ENCODE results near the gene ATXN10. TPM values are rescaled to one million over a fixed set of nuclear protein-coding genes. Genes with fewer than 3 reads are reported as not detected.

Gene ATXN10
- total and polyA plus RNA-seq, 2 of the 13 experiments (the other 11 are each of a cell fraction or from before 2014, with no cell fraction given), result 60.1 to 194 TPM

GRCh38 chr22:45877651-45878050, 206.0 kb downstream of the ATXN10 start:
- in situ Hi-C loops (cut with HindIII; ENCODE audit: extremely low pct_ligation_motif_present, low pct_unique_long_range_greater_than_20kb), result no loop called here
- Histone ChIP-seq H3K27me3 (ENCODE audit: control insufficient read depth in 1 of 2, insufficient read depth in 2 of 2, low read length in 2 of 2) (peaks cover 14 to 61% of the 10 kb centered on the region in 2 experiments), H3K4me2 (ENCODE audit: low read depth, low read length) (no peak overlapping the region), H3K36me3 (replicated peaks in 1 of 2; ENCODE audit: control insufficient read depth in 1 of 2, insufficient read depth in 2 of 2, low read length in 2 of 2) (no peaks in the 10 kb centered on the region), H4K20me1 (ENCODE audit: insufficient read depth, low read length) (no peaks in the 10 kb centered on the region), H3K9me3 (ENCODE audit: low read length) (no peaks in the 10 kb centered on the region), H3K4me3 (replicated peaks in 1 of 3; ENCODE audit: insufficient read depth in 1 of 3, low read depth in 2 of 3, low read length in 3 of 3) (no peak overlapping the region), H3K27ac (ENCODE audit: extremely low read length, insufficient read depth, low read length) (no peak overlapping the region), H2AFZ (ENCODE audit: low read length) (no peak overlapping the region), H3K4me1 (ENCODE audit: insufficient read depth, low read length) (0 out of 2 replicates have a peak, but pooled peaks cover 8% of the 10 kb centered on the region), H3K9ac (ENCODE audit: insufficient read depth, low read depth, low read length) (no peak overlapping the region), H3K79me2 (ENCODE audit: insufficient read depth, low read length) (no peaks in the 10 kb centered on the region)
- no TSS peak for BruUV-seq (replicated peaks)
- ChIA-PET CTCF (ENCODE audit: low intra/inter-chr PET ratio, low total read pairs) (no interaction called here), POLR2A (no interaction called here)
- WGBS (ENCODE audit: low lambda C conversion rate), result 57% methylated on average over 15 of the region's 18 CpGs
- intact Hi-C loops (cut with micrococcal nuclease; ENCODE audit: unreplicated experiment), result no loop called here
- FAIRE-seq (no peak), ATAC-seq (no peak), DNase-seq (ENCODE audit: low spot score) (no peak)
- TF ChIP-seq IRF2 (CRISPR knock-in tag; IDR thresholded peaks at IDR 0.05) (no peak), IRF1 (CRISPR knock-in tag; IDR thresholded peaks at IDR 0.05; ENCODE audit: low read depth) (no peak), NFE2L1 (CRISPR knock-in tag; IDR thresholded peaks at IDR 0.05; ENCODE audit: borderline replicate concordance) (no peak), ZNF879 (CRISPR knock-in tag; IDR thresholded peaks at IDR 0.05) (no peak), ZMYM2 (CRISPR knock-in tag; IDR thresholded peaks at IDR 0.05) (no peak), SP4 (CRISPR knock-in tag; IDR thresholded peaks at IDR 0.05) (no peak), ZBTB44 (CRISPR knock-in tag; IDR thresholded peaks at IDR 0.05) (no peak), JUN (CRISPR knock-in tag; IDR thresholded peaks at IDR 0.05) (no peak), MYC (CRISPR knock-in tag; IDR thresholded peaks at IDR 0.05; ENCODE audit: borderline replicate concordance) (no peak), AGO2 (optimal IDR thresholded peaks at IDR 0.05; ENCODE audit: low read depth, low read length) (no peak), ZKSCAN5 (CRISPR knock-in tag; IDR thresholded peaks at IDR 0.05) (no peak)

Data from HepG2 (cell line).